ENCODE results near the gene CNP.

DNA sequence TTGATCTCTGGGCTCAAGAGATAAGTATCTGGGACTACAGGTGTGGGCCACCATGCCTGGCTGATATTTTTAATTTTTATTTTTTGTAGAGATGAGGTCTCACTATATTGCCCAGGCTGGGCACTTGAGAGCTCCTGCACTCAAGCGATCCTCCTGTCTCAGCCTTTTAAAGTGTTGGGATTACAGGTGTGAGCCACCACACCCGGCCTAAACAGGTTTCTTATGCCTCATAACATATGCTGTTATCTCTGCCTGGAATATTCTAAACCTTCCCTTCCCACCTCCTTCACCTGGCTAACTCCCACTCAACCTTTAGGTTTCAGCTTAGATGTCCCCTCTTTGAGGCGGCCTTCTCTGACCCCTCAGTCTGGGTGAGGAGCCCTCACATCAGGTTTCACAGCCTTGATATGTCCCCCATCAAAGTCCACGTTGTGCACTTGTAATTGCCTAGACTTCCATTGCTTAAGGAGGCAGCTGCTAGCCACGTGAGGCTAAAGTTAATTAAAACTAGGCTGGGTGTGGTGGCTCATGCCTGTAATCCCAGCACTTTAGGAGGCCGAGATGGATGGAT is 8.6 kb upstream of the CNP start:
- TF ChIP-seq, protein P1, sequence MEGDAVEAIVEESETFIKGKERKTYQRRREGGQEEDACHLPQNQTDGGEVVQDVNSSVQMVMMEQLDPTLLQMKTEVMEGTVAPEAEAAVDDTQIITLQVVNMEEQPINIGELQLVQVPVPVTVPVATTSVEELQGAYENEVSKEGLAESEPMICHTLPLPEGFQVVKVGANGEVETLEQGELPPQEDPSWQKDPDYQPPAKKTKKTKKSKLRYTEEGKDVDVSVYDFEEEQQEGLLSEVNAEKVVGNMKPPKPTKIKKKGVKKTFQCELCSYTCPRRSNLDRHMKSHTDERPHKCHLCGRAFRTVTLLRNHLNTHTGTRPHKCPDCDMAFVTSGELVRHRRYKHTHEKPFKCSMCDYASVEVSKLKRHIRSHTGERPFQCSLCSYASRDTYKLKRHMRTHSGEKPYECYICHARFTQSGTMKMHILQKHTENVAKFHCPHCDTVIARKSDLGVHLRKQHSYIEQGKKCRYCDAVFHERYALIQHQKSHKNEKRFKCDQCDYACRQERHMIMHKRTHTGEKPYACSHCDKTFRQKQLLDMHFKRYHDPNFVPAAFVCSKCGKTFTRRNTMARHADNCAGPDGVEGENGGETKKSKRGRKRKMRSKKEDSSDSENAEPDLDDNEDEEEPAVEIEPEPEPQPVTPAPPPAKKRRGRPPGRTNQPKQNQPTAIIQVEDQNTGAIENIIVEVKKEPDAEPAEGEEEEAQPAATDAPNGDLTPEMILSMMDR (conservative IDR thresholded peaks at IDR 0.05 in 1 of 2, IDR thresholded peaks at IDR 0.05 in 1 of 2; ENCODE audit: extremely low read depth in 1 of 2, insufficient read depth in 1 of 2, low read depth in 1 of 2, low read length in 2 of 2): no peak
- no peak for TF ChIP-seq EZH2 (IDR thresholded peaks at IDR 0.05; ENCODE audit: borderline replicate concordance, low read length)

Measured in mammary epithelial cell (primary cell).